ENCODE data around the gene OR56A3.

OR56A3 gene

GRCh38 chr11:5973530-5973929, 31.5 kb downstream of the OR56A3 start:
- DNase-seq (ENCODE audit: low read depth): no peak

- no peak for DNase-seq (ENCODE audit: low read depth)
Observed at GRCh38 chr11:5983443-5983842, 41.4 kb downstream of the OR56A3 start.

GRCh38 chr11:5986885-5987284, 44.8 kb downstream of the OR56A3 start, which contains the start of gene OR52L1:
Gene OR52L1 (minus strand): TSS chr11:5986985. CDS start chr11:5986930, 55 bp downstream.
- no peak for DNase-seq (ENCODE audit: low read depth)

- no peak for DNase-seq (ENCODE audit: low read depth)
Observed at GRCh38 chr11:5989203-5989602, 47.2 kb downstream of the OR56A3 start.

GRCh38 chr11:5992150-5992549, 50.1 kb downstream of the OR56A3 start:
- no peak for DNase-seq (ENCODE audit: low read depth)

GRCh38 chr11:5992604-5993251, 50.7 kb downstream of the OR56A3 start:
- DNase-seq (ENCODE audit: low read depth): no peak

GRCh38 chr11:5994791-5995190, 52.7 kb downstream of the OR56A3 start:
- DNase-seq (ENCODE audit: low read depth): no peak

Measured in activated T-cell treated with anti-CD3 and anti-CD28 coated beads for 48 hours (primary cell).